ENCODE data around the gene DNAH10.
"Not testable (repeated sequence)": the region's sequence is repeated elsewhere in the genome, so short reads cannot be mapped to it uniquely, and the experiment has no call there.

DNAH10 gene

GRCh38 chr12:123910057-123910456 lies 148.0 kb downstream of the DNAH10 start:
- no peak for DNase-seq

GRCh38 chr12:123910761-123911193 lies 148.7 kb downstream of the DNAH10 start:
- DNase-seq: no peak

GRCh38 chr12:123911672-123912409 lies 149.7 kb downstream of the DNAH10 start:
- DNase-seq: not testable (repeated sequence)

GRCh38 chr12:123912415-123913380 lies 150.6 kb downstream of the DNAH10 start:
- no peak for DNase-seq

- DNase-seq: no peak
These were observed 152.7 kb downstream of the DNAH10 start for GRCh38 chr12:123914726-123915333.

GRCh38 chr12:123916729-123917128 lies 154.6 kb downstream of the DNAH10 start:
- DNase-seq: no peak

- no peak for DNase-seq
These were observed 155.3 kb downstream of the DNAH10 start for GRCh38 chr12:123917337-123917850.

GRCh38 chr12:123919980-123920360 lies 157.9 kb downstream of the DNAH10 start:
- no peak for DNase-seq

GRCh38 chr12:123923038-123923437 lies 160.9 kb downstream of the DNAH10 start:
- no peak for DNase-seq

GRCh38 chr12:123923927-123924326 lies 161.8 kb downstream of the DNAH10 start:
- DNase-seq: no peak

- DNase-seq: no peak
These were observed 162.4 kb downstream of the DNAH10 start for GRCh38 chr12:123924539-123924938.

- no peak for DNase-seq
These were observed 166.3 kb downstream of the DNAH10 start for GRCh38 chr12:123928274-123928865.

GRCh38 chr12:123928897-123929296 lies 166.8 kb downstream of the DNAH10 start:
- no peak for DNase-seq

GRCh38 chr12:123929946-123930583 lies 168.0 kb downstream of the DNAH10 start:
- no peak for DNase-seq

- DNase-seq: no peak
These were observed 169.7 kb downstream of the DNAH10 start for GRCh38 chr12:123931686-123932321.

GRCh38 chr12:123933214-123933613 lies 171.1 kb downstream of the DNAH10 start:
- no peak for DNase-seq

- DNase-seq: no peak
These were observed 172.0 kb downstream of the DNAH10 start for GRCh38 chr12:123934016-123934620.

- no peak for DNase-seq
These were observed 172.7 kb downstream of the DNAH10 start for GRCh38 chr12:123934829-123935228.

GRCh38 chr12:123935956-123936355 lies 173.9 kb downstream of the DNAH10 start:
- no peak for DNase-seq

- DNase-seq: no peak
These were observed 174.4 kb downstream of the DNAH10 start for GRCh38 chr12:123936471-123936870.
